AG09309 (cell line): ENCODE measurements around the gene GARS1.

Experiments
- DNase-seq: peaks from one replicate; pipeline ENCODE4 v3.0.0-alpha.2; 2010; ENCODE audit warnings: low read depth
- H3K4me3 ChIP-seq: 2 replicates; pipeline ENCODE4 v1.5.1; 2011; ENCODE audit warnings: mild to moderate bottlenecking, low read depth, low read length, moderate library complexity; ENCODE audit not compliant: control insufficient read depth
- TF ChIP-seq, protein P1 (sequence below): IDR thresholded peaks from 2 replicates; pipeline ENCODE4 v1.5.1; 2011; ENCODE audit warnings: mild to moderate bottlenecking, low read depth, low read length, inconsistent platforms; ENCODE audit not compliant: insufficient read depth, control insufficient read depth; ENCODE audit errors: missing control alignments

Gene GARS1

DNA sequence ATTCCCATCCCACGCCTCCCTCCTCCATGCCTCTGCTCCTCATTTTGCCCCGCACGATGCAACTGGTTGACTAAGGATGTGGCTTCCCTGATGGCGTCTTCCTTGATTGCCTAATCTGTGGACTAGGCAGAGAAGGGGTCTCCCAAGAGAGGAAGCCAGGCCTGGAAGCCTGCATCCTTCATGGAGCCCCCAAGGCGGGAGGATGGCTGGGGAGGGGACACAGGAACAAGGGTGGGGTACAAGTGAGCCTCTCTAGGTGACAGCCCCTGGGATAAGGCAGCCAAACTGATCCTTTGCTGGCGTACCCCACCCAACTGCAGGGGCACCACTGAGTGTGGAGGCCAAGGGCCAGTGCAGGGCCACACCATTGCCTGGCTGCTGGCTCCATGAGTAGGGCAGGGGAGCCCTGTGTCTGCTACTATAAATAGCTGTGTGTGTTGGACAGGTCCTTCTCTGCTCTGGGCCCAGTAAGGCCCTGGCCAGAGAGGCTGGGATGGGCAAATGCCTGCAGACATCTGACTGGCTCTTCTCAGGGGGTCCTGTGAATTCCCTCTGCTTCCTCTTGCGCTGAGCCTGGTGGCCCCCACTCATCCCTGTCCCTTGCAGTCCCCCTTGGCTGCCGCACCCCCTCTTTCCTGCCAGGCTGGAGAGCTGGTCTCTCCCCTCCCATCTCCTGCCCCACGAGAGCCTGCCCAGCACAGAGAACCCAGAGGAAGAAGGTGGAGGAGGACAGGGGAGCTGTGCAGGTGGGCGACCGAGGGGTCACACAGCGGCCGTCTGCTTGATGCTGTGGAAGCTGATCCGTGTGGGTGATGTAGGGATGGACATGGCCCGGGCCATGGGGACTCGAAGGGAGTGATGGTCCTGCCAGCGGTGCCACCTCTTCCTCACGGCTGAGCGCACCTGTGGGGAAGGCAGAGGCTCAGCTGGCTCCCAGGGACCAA, 58.3 kb downstream of the GARS1 start:
- TF ChIP-seq, protein P1, sequence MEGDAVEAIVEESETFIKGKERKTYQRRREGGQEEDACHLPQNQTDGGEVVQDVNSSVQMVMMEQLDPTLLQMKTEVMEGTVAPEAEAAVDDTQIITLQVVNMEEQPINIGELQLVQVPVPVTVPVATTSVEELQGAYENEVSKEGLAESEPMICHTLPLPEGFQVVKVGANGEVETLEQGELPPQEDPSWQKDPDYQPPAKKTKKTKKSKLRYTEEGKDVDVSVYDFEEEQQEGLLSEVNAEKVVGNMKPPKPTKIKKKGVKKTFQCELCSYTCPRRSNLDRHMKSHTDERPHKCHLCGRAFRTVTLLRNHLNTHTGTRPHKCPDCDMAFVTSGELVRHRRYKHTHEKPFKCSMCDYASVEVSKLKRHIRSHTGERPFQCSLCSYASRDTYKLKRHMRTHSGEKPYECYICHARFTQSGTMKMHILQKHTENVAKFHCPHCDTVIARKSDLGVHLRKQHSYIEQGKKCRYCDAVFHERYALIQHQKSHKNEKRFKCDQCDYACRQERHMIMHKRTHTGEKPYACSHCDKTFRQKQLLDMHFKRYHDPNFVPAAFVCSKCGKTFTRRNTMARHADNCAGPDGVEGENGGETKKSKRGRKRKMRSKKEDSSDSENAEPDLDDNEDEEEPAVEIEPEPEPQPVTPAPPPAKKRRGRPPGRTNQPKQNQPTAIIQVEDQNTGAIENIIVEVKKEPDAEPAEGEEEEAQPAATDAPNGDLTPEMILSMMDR, result no peak
- DNase-seq, result no peak
- H3K4me3 ChIP-seq, result no peak overlapping the region

DNA sequence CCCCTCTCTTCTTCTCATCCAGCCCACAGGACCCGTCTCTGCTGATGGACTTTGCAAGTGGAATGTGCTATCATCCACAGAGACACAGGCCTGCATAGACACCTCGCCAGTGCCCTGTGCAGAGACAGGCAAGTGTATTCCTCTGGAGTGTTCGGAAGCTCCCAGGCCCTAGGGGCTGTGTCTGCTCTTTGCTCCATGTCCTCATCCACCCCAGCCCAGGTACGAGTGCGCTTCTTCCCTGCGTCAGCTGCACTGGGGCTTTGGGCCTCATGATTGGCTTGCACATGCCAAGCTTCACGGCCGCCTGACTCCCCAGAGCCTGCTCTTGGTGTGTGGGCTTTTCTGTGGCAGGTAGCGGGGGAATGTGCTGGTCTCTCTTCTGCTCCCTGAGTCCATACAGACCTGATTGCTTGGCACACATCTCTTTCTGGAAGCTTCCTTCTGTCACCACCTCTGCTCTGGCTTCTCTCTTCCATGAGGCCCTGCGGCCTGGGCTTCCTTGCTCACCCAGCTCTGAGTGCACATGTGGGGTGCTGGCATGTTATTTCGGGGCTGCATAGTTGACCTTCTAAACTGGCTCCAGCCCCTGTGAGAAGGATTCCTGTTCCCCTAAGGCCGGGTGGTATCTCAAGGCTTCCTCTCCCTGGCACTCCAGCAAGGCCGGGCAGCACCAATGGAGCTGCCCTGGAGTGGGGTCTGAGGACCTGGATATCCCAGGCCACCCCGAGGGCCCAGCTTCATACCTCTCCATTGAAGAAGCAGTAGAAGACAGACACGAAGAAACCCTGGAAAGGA, 59.8 kb downstream of the GARS1 start:
- DNase-seq, result no peak
- H3K4me3 ChIP-seq, result no peak overlapping the region
- TF ChIP-seq, protein P1, result no peak

DNA sequence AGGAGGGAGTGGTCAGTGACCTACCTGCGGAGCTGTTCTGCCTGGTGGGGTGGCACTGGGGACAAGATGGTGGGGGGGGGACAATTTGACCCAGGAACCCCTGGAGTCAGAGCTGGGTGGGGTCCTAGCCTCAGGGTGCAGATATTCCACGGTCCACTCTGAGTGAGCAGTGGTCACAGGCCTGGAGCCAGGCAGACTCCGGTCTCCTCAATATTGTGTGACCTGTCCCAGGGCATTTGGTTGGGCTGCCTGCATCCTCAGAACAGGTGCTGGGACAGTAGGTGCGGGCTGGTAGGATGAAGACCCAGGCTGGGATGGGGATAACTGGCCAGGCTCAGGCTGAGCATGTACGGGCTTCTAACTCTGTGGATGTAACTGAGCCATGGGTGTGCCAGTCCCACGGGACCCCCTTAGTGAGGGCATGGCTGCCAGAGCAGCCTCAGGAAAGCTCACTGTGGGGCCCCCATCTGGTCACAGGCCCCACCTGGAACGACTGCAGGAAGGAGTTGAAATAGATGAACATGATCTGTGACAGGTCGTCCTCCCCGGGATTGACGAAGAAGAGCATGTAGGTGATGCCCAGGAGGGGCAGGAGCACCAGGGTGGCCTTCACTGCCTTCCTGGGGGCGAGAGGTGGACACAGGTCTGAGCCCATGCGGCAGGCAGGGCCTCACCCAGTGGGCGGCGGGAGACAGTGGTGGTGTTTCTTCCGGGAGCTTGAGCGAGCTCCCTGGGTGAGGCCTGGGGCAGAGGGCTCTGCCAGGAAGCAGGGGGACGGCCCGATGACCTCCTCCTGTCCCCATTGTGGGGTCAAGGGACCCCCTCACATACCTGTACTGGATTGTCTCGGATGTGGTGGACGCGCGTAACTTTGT, 60.7 kb downstream of the GARS1 start:
- DNase-seq, result no peak
- TF ChIP-seq, protein P1, result no peak
- no peak overlapping the region for H3K4me3 ChIP-seq

DNA sequence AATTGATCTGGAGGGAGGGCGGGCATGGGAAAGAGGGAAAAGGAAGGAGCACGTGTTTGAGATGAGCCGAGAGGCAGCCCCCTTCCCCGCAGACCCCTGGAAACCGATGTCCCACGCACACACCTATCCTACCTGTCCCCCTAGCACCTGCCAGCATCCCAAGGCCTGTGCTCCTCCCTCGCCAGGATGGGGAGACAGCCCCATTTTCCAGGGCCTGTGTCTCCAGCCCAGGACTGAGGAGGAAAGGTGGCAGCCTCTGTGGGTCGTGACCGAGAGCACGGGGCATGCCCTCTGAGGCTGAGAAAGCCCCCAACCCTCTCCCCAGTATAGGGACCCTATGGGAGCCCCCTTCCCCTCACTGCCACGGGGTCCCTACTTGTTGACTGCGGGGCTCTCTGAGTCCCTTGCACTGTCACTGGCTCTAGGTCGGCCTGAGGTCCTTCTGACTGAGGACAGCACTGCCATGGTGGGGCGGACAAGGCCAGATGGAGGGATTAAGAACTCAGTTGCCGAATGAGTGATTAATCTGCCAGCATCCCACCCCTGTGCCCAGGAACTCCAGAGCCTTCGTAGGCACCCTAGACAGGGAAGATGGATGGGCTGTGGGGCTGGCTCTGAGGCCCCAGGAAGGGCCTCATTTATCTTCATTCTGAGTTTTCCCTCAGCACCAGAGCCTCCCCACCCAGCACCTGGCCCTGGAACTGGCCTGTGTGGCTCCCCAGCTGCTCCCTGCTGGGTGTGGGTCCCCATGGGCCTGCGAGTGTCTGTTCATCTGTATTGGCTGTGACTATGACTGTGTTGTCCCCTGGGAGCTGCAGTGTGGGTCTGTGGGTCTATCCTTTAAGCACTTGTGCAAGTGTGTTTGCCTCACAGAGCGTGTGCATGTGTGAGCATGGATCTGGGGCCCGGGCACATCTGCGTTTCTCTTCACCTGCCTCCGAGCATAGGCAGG, 61.6 kb downstream of the GARS1 start:
- no peak overlapping the region for H3K4me3 ChIP-seq
- TF ChIP-seq, protein P1, result no peak
- no peak for DNase-seq

DNA sequence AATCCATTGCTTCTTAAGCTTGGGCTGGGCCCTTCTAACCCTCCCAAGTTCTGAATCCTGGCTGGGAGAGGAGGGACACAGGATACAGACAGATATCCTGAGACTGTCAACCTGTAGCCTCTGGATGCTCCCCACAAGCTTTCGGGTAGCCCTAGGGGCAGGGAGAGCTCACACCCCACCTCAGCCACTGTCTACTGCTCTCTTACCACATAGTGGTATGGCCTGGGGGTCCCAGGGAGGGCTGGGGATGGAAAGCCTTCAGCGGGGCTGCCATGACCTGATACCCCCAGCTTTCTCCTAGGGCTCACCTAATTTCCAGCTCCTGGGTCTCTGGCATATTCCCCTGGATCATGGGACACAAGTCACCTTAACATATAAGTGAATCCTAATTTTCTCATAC, 62.5 kb downstream of the GARS1 start:
- TF ChIP-seq, protein P1, result no peak
- DNase-seq, result no peak

More for the DNA sequence above, 62.5 kb downstream of the GARS1 start:
- no peak overlapping the region for H3K4me3 ChIP-seq
